ENCODE results near the gene TIMP1.

- TF ChIP-seq CTCF (IDR thresholded peaks at IDR 0.05): no peak
- TF ChIP-seq POLR2A (IDR thresholded peaks at IDR 0.05): no peak
Observed at GRCh38 chrX:47631676-47632075, 49.4 kb downstream of the TIMP1 start.

All from testis (tissue), 2 donors.